ENCODE measurements around the gene ACP3.
"Not testable (repeated sequence)": the region's sequence is repeated elsewhere in the genome, so short reads cannot be mapped to it uniquely, and the experiment has no call there.

The ACP3 gene

DNA sequence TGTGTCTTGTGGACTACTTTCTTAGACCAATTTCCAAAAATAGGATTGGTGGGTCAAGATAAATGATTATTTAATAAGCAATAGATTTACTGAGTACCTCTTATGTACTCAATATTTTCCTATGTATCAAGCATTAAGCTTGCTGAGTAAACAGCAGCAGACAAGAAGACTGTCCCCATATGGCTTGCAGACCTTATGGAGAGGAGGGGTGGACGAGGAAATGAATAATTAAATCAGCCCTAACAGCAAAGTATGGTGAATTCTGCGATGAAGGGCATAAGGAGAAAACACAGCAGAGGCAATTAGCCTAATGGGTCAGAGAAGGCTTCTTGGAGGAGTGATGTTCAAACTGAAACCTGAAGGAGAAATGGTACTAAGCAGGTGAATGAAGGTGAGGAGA lies 45.1 kb downstream of the ACP3 start:
- DNase-seq (ENCODE audit: low read depth) = no peak

DNA sequence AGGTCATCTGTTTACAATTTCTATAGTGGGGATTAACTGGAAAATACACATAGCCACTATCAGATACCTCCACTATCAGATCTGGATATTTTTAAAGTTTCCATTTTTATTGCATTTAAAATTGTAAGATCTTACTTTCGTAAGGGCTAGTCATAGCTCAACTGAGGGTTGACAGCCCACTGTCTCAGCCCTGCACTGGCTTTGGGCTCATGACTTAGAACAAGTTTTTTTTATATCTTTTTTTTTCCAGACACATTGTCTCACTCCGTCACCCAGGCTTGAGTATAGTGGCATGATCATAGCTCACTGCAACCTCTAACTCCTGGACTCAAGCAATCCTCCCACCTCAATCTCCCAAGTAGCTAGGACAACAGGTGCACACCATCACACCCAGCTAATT lies 51.3 kb downstream of the ACP3 start:
- DNase-seq (ENCODE audit: low read depth) = no peak

GRCh38 chr3:132368962-132369361 lies 51.8 kb downstream of the ACP3 start:
- DNase-seq (ENCODE audit: low read depth) = no peak

GRCh38 chr3:132376945-132377354 lies 59.7 kb downstream of the ACP3 start:
- not testable (repeated sequence) for DNase-seq (ENCODE audit: low read depth)

GRCh38 chr3:132378048-132378762 lies 61.0 kb downstream of the ACP3 start:
- DNase-seq (ENCODE audit: low read depth) = no peak

GRCh38 chr3:132378846-132379245 lies 61.6 kb downstream of the ACP3 start:
- no peak for DNase-seq (ENCODE audit: low read depth)

GRCh38 chr3:132380920-132381319 lies 63.7 kb downstream of the ACP3 start:
- DNase-seq (ENCODE audit: low read depth) = no peak

DNA sequence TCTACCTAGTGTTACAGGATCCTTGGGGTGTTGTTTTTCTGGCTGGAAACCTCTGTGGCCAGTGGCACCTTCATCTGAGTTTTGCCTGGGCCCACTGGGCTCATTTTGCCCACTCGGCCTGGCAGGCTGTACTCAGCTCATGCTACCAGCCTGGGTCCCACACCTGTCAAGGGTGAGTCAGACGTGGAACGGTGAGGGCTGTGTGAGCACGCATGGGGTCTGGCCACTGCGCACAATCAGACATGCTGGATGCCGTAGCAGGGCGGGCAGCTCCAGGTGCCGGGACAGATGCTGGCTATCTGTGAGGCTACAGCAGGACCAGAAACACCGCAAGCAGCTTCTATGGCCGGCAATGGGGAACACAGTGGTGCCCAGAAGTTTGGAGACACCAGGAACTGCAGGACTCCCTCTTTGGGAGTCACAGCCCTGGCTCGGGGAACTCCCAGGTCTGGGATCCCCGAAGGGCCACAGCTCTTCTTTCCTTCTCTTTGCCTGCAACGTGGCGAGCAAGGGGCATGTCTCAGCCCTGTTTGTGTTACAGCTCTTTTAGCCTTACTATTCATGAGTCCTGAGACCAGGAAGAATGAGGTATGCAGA lies 64.2 kb downstream of the ACP3 start:
- DNase-seq (ENCODE audit: low read depth) = no peak

DNA sequence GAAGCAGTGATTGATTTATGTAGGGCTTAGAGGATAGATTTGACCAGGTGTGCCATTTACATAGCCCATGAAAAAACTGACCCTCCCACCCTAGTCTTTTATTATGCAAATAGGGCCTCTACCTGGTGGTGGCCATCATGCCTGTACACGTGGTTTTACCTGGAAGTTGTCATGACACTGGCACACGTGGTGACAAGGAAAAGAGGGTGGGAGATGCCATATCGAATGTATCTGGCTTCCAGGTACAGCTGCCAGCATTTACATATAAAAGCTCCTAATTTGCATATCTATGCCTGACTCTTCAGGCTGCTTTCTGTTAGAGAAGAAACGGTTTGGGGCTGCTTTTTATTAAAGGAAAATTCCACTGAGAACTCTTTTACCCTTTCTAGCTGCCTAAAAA lies 65.1 kb downstream of the ACP3 start:
- DNase-seq (ENCODE audit: low read depth) = no peak

DNA sequence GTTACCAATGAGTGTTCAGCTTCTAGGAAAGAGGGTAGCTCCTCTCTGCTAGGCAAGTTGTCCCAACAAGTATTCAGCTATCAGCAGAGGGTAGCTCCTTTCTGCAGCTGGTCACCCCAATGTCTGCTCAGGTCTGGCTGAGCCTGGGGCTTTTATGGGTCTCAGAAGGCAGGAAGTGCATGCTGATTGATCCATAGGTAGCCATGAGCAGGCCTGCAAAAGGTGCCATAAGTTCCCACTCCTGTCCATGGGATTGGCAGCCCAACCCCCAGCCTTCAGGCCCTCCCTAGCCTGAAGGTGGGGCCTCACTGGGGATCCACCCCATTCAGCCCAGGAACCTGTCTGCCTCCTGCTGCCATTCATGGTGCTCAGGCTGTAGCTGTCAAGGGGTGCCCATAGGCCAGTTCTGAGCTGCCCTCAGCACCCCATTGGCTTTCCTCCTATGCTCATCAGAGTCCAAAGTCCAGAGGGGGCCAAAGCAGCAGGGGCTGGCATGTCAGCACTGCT lies 65.5 kb downstream of the ACP3 start:
- no peak for DNase-seq (ENCODE audit: low read depth)

DNA sequence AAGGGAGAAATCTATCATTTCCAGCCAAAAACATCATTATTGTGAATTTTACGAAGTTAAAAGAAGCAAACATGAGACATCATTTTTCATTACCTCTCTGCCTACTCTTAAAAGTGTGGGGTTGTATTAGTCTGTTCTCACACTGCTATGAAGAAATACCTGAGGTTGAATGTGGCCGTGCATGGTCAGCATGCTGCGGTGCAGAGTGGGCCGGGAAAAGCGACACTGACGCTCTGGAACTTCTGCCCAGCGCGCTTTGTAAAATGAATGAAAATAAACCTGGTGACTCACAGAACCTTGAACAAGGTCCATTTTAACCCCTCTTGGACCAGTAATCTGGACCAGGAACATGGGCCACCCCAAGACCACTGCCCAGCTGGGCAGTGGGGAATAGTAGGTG lies 69.1 kb downstream of the ACP3 start:
- no peak for DNase-seq (ENCODE audit: low read depth)

DNA sequence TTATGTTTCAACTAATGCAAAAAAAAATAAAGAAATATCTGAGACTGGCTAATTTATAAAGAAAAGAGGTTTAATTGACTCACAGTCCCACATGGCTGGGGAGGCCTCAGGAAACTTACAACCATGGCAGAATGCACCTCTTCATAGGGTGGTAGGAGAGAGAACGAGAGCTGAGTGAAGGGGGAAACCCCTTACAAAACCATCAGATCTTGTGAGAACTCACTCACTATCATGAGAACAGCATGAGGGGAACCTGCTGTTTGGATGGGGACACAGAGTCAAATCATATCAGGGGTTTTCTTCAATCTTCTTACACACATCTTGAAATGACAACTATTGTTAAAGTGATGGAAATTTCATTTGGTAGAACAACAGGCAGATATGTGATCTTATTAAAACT lies 75.5 kb downstream of the ACP3 start:
- DNase-seq (ENCODE audit: low read depth) = not testable (repeated sequence)

- no peak for DNase-seq (ENCODE audit: low read depth)
Measured at GRCh38 chr3:132394320-132394719, 77.1 kb downstream of the ACP3 start.

GRCh38 chr3:132395126-132395525 lies 77.9 kb downstream of the ACP3 start:
- no peak for DNase-seq (ENCODE audit: low read depth)

DNA sequence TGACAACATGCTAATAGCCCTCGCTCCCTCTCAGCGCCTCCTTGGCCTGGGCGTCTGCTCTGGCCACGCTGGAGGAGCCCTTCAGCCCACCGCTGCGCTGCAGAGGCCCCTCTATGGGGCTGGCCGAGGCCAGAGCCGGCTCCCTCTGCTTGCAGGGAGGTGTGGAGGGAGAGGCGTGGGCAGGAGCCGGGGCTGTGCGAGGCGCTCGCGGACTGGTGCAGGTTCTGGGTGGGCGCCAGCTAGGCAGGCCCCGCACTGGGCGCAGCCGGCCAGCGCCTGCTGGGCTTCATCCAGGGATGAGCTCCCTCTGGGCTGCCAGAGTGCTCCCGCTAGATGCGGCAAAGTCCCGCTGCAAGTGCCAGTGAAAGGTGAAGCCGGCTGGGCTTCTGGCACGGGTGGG lies 79.0 kb downstream of the ACP3 start:
- DNase-seq (ENCODE audit: low read depth) = no peak

DNA sequence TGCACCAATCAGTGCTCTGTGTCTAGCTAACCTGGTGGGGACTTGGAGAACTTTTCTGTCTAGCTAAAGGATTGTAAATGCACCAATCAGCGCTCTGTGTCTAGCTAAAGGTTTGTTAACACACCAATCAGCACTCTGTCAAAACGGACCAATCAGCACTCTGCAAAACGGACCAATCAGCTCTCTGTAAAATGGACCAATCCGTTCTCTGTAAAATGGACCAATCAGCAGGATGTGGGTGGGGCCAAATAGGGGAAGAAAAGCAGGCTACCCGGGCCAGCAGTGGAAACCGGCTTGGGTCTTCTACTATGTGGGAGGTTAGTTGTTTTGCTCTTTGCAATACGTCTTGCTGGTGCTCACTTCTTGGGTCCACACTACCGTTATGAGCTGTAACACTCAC lies 79.6 kb downstream of the ACP3 start:
- DNase-seq (ENCODE audit: low read depth) = not testable (repeated sequence)

- no peak for DNase-seq (ENCODE audit: low read depth)
Measured at GRCh38 chr3:132399054-132399929, 82.1 kb downstream of the ACP3 start.

- DNase-seq (ENCODE audit: low read depth) = no peak
Measured at GRCh38 chr3:132401255-132401654, 84.0 kb downstream of the ACP3 start.

GRCh38 chr3:132404276-132404675 lies 87.1 kb downstream of the ACP3 start:
- no peak for DNase-seq (ENCODE audit: low read depth)

DNA sequence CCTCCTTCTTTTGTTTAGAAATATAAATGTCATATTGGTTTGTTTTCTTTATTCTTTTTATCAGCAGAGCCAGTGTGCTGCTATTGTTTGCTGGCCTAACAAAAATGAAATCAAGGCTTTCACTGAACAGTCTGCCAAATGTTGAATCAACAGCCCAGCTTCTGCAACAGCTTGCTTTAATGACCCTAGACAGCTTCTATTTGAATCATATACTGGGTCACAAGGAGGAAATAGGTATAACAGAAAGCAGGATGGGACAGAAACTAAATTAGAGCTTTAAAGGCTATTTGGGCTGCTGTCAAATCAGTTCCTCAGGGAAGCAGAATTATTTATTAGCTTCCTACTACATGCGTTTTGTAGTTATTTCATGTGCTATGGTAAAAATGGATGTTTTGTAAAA lies 88.0 kb downstream of the ACP3 start:
- DNase-seq (ENCODE audit: low read depth) = no peak

DNA sequence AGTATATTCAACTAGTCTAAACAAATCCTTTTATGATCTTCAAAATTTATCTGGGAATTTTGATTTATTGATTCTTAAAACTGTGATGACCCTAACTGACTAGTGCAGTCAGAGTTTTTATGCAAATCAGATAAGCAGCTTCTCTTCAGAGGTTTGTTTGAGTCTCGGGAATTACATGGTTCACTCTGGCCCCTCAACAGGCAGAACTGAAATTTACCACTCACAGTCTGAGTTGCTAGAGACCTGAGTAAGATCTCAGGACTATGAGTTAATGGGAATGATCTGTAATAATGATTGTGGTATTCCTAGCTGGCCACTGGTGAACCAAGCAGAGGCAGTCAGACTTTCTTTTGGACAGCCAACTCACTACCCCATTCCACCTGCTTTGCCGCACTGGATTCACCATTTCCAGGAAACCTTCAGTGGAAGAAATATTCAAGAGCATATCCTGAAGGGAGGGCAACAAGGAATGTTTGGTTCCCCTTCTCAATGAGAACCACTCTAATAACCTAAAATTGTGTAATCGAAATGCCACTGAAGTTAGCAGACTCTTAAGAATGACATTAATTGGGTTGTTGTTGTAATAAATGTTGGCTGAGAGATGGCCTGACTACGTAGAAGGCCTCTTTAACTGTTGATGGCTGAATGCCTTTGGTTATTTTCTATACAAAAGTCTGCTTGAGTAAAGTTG lies 88.5 kb downstream of the ACP3 start:
- no peak for DNase-seq (ENCODE audit: low read depth)

DNA sequence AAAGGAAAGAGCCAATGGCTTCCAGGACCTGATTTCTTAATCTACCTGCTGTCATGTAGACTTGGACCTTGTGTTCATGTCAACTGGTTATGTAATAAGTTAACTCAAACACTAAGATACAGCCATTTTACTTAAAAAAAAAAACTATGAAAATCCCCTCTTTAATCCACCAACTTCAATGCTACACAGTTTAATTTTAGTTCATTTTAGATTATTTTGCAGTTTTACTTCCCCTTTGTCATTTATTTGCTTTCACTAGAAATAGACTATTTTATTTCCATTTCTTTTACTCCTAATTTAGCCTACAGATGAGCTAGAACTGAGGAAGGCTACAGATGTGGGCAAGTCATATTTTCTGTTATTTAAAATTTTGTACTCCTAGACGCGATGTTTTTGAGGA lies 89.4 kb downstream of the ACP3 start:
- DNase-seq (ENCODE audit: low read depth) = no peak
